Parathyroid adenoma (tissue), 2 donors: ENCODE measurements around the gene TIPIN.

Experiments
- H2AFZ ChIP-seq: fragments of 300-600 bp; sonication (generic); one replicate; pipeline ENCODE4 v1.7.0; 2017; ENCODE audit warnings: antibody characterized with exemption, mild to moderate bottlenecking
- H3K27ac ChIP-seq: fragments of 300-600 bp; sonication (generic); one replicate; pipeline ENCODE4 v1.7.0; 2017
- H3K27me3 ChIP-seq: fragments of 300-600 bp; sonication (generic); one replicate; pipeline ENCODE4 v1.7.0; 2017; ENCODE audit warnings: low read length; ENCODE audit not compliant: control insufficient read depth, insufficient read depth
- H3K36me3 ChIP-seq: fragments of 300-600 bp; sonication (generic); one replicate; pipeline ENCODE4 v1.7.0; 2017; ENCODE audit warnings: low read length; ENCODE audit not compliant: control insufficient read depth, insufficient read depth
- H3K4me1 ChIP-seq: fragments of 300-600 bp; sonication (generic); one replicate; pipeline ENCODE4 v1.7.0; 2017; ENCODE audit warnings: control low read depth
- H3K4me2 ChIP-seq: fragments of 300-600 bp; sonication (generic); one replicate; pipeline ENCODE4 v1.7.0; 2017; ENCODE audit warnings: low read length
- H3K4me3 ChIP-seq: fragments of 300-600 bp; sonication (generic); one replicate; pipeline ENCODE4 v1.7.0; 2017; ENCODE audit warnings: low read depth, low read length
- H3K79me2 ChIP-seq: fragments of 300-600 bp; sonication (generic); one replicate; pipeline ENCODE4 v1.7.0; 2017; ENCODE audit warnings: control low read depth
- H3K9ac ChIP-seq: fragments of 300-600 bp; sonication (generic); one replicate; pipeline ENCODE4 v1.7.0; 2017; ENCODE audit warnings: mild to moderate bottlenecking
- H3K9me3 ChIP-seq: fragments of 300-600 bp; sonication (generic); one replicate; pipeline ENCODE4 v1.7.0; 2017; ENCODE audit warnings: low read length; ENCODE audit not compliant: control insufficient read depth
- TF ChIP-seq, protein P1 (sequence below): fragments of 300-600 bp; sonication (generic); IDR thresholded peaks from one replicate; pipeline ENCODE4 v1.7.0; 2017; ENCODE audit warnings: antibody characterized with exemption, mild to moderate bottlenecking
- donor health status: primary hyperparathyroidism.

TIPIN gene

DNA sequence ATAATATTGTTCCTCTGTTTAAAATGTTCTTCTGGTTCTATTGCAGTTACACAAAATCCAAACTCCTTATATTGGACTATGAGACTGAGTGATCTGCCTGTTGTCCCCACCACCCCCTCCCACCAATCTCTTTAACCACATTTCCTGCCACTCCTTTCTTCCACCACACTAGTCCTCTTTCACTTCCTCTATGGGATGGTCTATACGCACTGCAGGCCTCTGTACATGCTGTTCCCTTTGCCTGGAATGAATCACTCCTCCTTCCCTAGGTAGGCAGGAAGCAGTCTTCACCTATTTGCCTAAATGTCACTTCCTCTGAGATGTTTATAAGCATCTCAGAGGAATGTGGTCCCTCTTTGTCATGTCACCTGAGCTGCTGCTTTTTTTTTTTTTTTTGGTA lies 34.2 kb upstream of the TIPIN start:
- Histone ChIP-seq H3K27me3 (no peaks in the 10 kb centered on the region), H3K4me1 (no peaks in the 10 kb centered on the region), H3K9me3 (no peaks in the 10 kb centered on the region), H3K36me3 (no peaks in the 10 kb centered on the region), H3K9ac (no peak overlapping the region), H3K4me2 (no peak overlapping the region), H3K27ac (no peak overlapping the region), H2AFZ (no peak overlapping the region), H3K4me3 (no peak overlapping the region), H3K79me2 (peaks cover 4% of the 10 kb centered on the region)
- TF ChIP-seq, protein P1, sequence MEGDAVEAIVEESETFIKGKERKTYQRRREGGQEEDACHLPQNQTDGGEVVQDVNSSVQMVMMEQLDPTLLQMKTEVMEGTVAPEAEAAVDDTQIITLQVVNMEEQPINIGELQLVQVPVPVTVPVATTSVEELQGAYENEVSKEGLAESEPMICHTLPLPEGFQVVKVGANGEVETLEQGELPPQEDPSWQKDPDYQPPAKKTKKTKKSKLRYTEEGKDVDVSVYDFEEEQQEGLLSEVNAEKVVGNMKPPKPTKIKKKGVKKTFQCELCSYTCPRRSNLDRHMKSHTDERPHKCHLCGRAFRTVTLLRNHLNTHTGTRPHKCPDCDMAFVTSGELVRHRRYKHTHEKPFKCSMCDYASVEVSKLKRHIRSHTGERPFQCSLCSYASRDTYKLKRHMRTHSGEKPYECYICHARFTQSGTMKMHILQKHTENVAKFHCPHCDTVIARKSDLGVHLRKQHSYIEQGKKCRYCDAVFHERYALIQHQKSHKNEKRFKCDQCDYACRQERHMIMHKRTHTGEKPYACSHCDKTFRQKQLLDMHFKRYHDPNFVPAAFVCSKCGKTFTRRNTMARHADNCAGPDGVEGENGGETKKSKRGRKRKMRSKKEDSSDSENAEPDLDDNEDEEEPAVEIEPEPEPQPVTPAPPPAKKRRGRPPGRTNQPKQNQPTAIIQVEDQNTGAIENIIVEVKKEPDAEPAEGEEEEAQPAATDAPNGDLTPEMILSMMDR: no peak

DNA sequence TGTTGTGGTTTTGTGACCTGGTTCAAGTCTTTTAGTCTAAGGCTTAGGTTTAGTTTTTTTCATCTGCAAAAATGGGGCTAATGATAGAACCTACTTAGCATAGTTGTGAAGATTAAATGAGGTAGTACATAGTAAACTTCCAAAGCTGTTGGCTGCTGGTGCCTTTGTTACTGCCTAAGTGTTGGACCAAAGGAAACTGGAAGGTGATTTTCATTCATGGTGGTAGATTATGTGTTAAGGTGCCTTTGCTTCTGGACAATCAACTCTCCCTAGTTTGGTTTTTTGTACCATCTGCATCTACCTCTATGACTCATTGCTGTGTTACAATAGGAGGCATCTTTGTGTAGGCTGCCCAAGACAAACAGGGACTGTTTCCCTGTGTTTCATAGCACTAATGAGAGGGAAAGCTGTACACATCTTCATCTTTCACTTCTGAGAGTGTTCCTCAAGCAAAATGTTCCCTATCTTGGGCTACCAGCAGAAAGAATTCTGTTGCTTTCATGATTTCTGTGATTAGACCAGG lies 33.4 kb upstream of the TIPIN start:
- no peaks in the 10 kb centered on the region for H3K27me3 ChIP-seq
- H3K9me3 ChIP-seq: no peaks in the 10 kb centered on the region
- TF ChIP-seq, protein P1: no peak
- H3K4me1 ChIP-seq: no peaks in the 10 kb centered on the region
- no peak overlapping the region for H3K4me3 ChIP-seq
- H3K79me2 ChIP-seq: peaks cover 4% of the 10 kb centered on the region
- H3K36me3 ChIP-seq: no peaks in the 10 kb centered on the region
- H3K4me2 ChIP-seq: no peak overlapping the region
- H3K27ac ChIP-seq: no peak overlapping the region
- no peak overlapping the region for H2AFZ ChIP-seq
- H3K9ac ChIP-seq: no peak overlapping the region

DNA sequence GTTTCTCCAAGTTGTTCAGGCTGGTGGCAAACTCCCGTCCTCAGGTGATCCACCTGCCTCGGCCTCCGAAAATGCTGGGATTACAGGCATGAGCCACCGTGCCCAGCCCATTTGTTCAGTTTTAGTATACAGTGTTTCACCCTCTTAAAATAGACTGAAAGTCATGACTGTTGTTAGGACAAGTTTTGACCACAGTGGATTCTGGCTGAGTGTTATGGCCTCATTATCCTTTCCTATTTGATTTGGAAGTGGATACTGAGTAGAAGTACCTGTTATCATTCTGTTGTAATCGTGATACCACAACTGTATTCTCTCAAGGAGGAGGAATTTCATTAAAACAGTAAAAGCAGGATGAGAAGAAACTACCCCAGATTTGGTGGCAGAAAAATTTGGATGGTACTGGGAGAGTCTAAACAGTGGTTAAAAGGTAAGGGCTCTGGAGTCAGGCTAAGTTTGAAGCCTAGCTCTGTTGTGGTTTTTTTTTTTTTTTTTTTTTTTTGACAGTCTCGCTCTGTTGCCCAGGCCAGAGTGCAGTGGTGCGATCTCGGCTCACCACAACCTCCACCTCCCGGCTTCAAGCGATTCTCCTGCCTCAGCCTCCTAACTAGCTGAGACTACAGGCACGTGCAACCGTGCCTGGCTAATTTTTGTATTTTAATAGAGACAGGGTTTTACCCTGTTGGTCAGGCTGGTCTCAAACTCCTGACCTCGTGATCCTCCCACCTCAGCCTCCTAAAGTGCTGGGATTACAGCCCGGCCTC lies 32.8 kb upstream of the TIPIN start:
- Histone ChIP-seq H3K4me1 (no peaks in the 10 kb centered on the region), H2AFZ (no peak overlapping the region), H3K4me2 (no peak overlapping the region), H3K27ac (no peak overlapping the region), H3K9ac (no peak overlapping the region), H3K9me3 (no peaks in the 10 kb centered on the region), H3K79me2 (peaks cover 4% of the 10 kb centered on the region), H3K27me3 (no peaks in the 10 kb centered on the region), H3K4me3 (no peak overlapping the region), H3K36me3 (no peaks in the 10 kb centered on the region)
- TF ChIP-seq, protein P1: no peak

GRCh38 chr15:66388576-66388975 lies 32.1 kb upstream of the TIPIN start:
- Histone ChIP-seq H3K4me1 (no peaks in the 10 kb centered on the region), H3K27ac (no peak overlapping the region)

More at GRCh38 chr15:66388576-66388975, 32.1 kb upstream of the TIPIN start:
- Histone ChIP-seq H3K4me3 (no peak overlapping the region), H3K79me2 (peaks cover 4% of the 10 kb centered on the region), H3K27me3 (no peaks in the 10 kb centered on the region), H2AFZ (no peak overlapping the region), H3K36me3 (no peaks in the 10 kb centered on the region), H3K9ac (no peak overlapping the region), H3K9me3 (no peaks in the 10 kb centered on the region), H3K4me2 (no peak overlapping the region)
- TF ChIP-seq, protein P1: no peak
